ENCODE data around the gene XPNPEP2. TPM values are rescaled to one million over a fixed set of nuclear protein-coding genes. Genes with fewer than 3 reads are reported as not detected.

Gene XPNPEP2
- total RNA-seq, 1 donor, result not detected

DNA sequence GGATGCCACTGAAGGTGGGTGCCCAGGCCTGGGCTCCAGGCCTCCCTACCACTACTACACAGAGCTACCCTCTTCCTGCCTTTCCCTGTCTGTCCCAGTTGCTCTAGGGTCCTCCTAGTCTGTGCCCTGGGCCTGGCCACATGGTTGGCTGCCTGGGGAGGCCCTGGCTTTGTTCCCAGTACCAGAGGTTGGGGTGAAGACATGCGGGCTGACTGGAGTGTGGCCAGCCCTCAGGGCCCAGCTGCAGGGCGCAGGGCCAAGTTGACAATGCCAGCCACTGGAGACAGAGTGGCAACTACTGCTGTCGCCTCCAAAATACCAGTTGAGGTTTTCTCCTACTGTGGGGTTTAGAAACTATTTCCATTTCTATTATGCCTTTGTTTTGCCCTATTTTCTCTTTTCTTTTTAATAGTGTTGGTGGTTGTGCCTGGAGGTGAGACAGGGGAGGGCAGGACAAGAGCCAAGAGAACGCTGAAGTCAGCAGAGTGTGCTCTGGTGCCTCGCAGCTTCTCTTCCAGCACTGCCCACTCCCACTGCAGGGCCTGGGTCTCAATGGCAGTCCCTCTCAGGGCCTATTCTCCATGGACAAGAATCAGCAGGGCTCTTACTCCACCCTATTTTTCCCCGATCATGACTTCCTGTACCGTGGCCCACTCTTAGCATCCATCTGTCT, 32.2 kb upstream of the XPNPEP2 start:
- H3K27ac ChIP-seq (ENCODE audit: low read depth, low read length), result no peak overlapping the region
- TF ChIP-seq, protein P1, sequence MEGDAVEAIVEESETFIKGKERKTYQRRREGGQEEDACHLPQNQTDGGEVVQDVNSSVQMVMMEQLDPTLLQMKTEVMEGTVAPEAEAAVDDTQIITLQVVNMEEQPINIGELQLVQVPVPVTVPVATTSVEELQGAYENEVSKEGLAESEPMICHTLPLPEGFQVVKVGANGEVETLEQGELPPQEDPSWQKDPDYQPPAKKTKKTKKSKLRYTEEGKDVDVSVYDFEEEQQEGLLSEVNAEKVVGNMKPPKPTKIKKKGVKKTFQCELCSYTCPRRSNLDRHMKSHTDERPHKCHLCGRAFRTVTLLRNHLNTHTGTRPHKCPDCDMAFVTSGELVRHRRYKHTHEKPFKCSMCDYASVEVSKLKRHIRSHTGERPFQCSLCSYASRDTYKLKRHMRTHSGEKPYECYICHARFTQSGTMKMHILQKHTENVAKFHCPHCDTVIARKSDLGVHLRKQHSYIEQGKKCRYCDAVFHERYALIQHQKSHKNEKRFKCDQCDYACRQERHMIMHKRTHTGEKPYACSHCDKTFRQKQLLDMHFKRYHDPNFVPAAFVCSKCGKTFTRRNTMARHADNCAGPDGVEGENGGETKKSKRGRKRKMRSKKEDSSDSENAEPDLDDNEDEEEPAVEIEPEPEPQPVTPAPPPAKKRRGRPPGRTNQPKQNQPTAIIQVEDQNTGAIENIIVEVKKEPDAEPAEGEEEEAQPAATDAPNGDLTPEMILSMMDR (IDR thresholded peaks at IDR 0.05; ENCODE audit: extremely low read depth, low read depth, low read length), result no peak
- DNase-seq (ENCODE audit: insufficient read length, low spot score, missing footprints), result no peak
- no peak overlapping the region for H3K4me3 ChIP-seq (ENCODE audit: insufficient read depth, low read length)
- H3K4me2 ChIP-seq (ENCODE audit: insufficient read depth, low read length), result no peak overlapping the region
- H3K4me1 ChIP-seq (ENCODE audit: insufficient read depth, low read length), result peaks cover 5% of the 10 kb centered on the region
- H2AFZ ChIP-seq (ENCODE audit: low read length), result no peak overlapping the region
- H3K36me3 ChIP-seq (ENCODE audit: insufficient read depth, low read length), result no peaks in the 10 kb centered on the region
- H3K79me2 ChIP-seq (ENCODE audit: insufficient read depth, low read length), result no peaks in the 10 kb centered on the region
- H3K27me3 ChIP-seq (ENCODE audit: insufficient read depth, low read length), result peaks cover 4% of the 10 kb centered on the region
- no peaks in the 10 kb centered on the region for H4K20me1 ChIP-seq (ENCODE audit: insufficient read depth, low read length)
- no peaks in the 10 kb centered on the region for H3K9me3 ChIP-seq (ENCODE audit: low read depth, low read length)

DNA sequence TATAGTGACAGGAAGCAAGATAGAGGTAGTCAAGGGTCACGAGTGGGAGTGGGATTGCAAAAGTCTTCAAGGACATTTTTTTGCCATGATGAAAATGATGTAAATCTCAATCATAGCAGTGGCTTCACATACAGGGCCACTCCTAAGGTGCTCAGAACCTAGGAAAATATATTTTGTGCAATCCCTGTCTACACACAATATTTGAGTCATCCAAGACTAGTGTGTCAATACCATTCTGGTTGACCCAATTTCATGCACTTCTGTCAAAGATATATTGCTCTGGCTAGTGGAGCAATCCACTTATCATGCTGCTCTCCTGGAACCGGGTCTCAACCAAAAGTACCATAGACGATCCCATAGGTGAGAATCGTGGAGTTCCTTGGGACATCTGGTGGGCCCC, 24.2 kb upstream of the XPNPEP2 start:
- TF ChIP-seq, protein P1 (IDR thresholded peaks at IDR 0.05; ENCODE audit: extremely low read depth, low read depth, low read length), result no peak
- no peak for DNase-seq (ENCODE audit: insufficient read length, low spot score, missing footprints)
- H3K36me3 ChIP-seq (ENCODE audit: insufficient read depth, low read length), result no peaks in the 10 kb centered on the region
- peaks cover 11% of the 10 kb centered on the region for H3K27me3 ChIP-seq (ENCODE audit: insufficient read depth, low read length)
- no peaks in the 10 kb centered on the region for H4K20me1 ChIP-seq (ENCODE audit: insufficient read depth, low read length)
- no peak overlapping the region for H3K4me3 ChIP-seq (ENCODE audit: insufficient read depth, low read length)
- H2AFZ ChIP-seq (ENCODE audit: low read length), result no peak overlapping the region
- no peak overlapping the region for H3K4me2 ChIP-seq (ENCODE audit: insufficient read depth, low read length)
- H3K4me1 ChIP-seq (ENCODE audit: insufficient read depth, low read length), result no peaks in the 10 kb centered on the region
- H3K9me3 ChIP-seq (ENCODE audit: low read depth, low read length), result no peaks in the 10 kb centered on the region
- H3K79me2 ChIP-seq (ENCODE audit: insufficient read depth, low read length), result no peaks in the 10 kb centered on the region
- H3K27ac ChIP-seq (ENCODE audit: low read depth, low read length), result no peak overlapping the region

DNA sequence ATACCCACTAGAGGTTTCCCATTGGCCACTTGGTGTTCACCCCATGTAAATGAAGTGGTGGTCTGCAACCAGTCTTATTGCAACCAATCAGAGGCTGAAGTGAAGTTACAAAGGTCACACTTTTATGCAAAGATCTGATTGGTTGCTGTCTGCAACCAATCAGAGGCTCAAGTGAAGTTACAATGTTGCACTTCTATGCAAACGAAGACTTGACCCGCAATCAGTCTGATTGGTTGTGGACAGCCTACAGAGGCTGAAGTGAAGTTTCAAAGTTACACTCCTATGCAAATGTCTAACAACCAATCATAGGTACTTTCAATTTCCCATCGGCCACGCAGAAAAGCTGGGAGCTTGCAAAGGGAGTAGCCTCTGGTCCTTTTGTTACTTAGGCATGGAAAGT, 22.3 kb upstream of the XPNPEP2 start:
- no peak overlapping the region for H2AFZ ChIP-seq (ENCODE audit: low read length)
- no peaks in the 10 kb centered on the region for H3K36me3 ChIP-seq (ENCODE audit: insufficient read depth, low read length)
- no peaks in the 10 kb centered on the region for H3K9me3 ChIP-seq (ENCODE audit: low read depth, low read length)
- no peak for DNase-seq (ENCODE audit: insufficient read length, low spot score, missing footprints)
- TF ChIP-seq, protein P1 (IDR thresholded peaks at IDR 0.05; ENCODE audit: extremely low read depth, low read depth, low read length), result no peak
- H3K4me3 ChIP-seq (ENCODE audit: insufficient read depth, low read length), result no peak overlapping the region
- no peak overlapping the region for H3K27ac ChIP-seq (ENCODE audit: low read depth, low read length)
- no peak overlapping the region for H3K4me2 ChIP-seq (ENCODE audit: insufficient read depth, low read length)
- no peaks in the 10 kb centered on the region for H3K79me2 ChIP-seq (ENCODE audit: insufficient read depth, low read length)
- no peaks in the 10 kb centered on the region for H3K4me1 ChIP-seq (ENCODE audit: insufficient read depth, low read length)
- peaks cover 8% of the 10 kb centered on the region for H3K27me3 ChIP-seq (ENCODE audit: insufficient read depth, low read length)
- no peaks in the 10 kb centered on the region for H4K20me1 ChIP-seq (ENCODE audit: insufficient read depth, low read length)

- Histone ChIP-seq H3K4me2 (ENCODE audit: insufficient read depth, low read length) (no peak overlapping the region), H3K79me2 (ENCODE audit: insufficient read depth, low read length) (no peaks in the 10 kb centered on the region), H3K36me3 (ENCODE audit: insufficient read depth, low read length) (no peaks in the 10 kb centered on the region), H4K20me1 (ENCODE audit: insufficient read depth, low read length) (no peaks in the 10 kb centered on the region), H3K9me3 (ENCODE audit: low read depth, low read length) (no peaks in the 10 kb centered on the region), H2AFZ (ENCODE audit: low read length) (no peak overlapping the region), H3K27ac (ENCODE audit: low read depth, low read length) (no peak overlapping the region), H3K4me3 (ENCODE audit: insufficient read depth, low read length) (no peak overlapping the region), H3K4me1 (ENCODE audit: insufficient read depth, low read length) (no peaks in the 10 kb centered on the region), H3K27me3 (ENCODE audit: insufficient read depth, low read length) (peaks cover 16% of the 10 kb centered on the region)
- DNase-seq (ENCODE audit: insufficient read length, low spot score, missing footprints), result peak; percentile 55
- TF ChIP-seq, protein P1 (IDR thresholded peaks at IDR 0.05; ENCODE audit: extremely low read depth, low read depth, low read length), result no peak
Observed at GRCh38 chrX:129717892-129718291, 20.9 kb upstream of the XPNPEP2 start.
